Testis (tissue), 5 donors: ENCODE data around the gene SWAP70. TPM values are rescaled to one million over a fixed set of nuclear protein-coding genes. Genes with fewer than 3 reads are reported as not detected.
A peak's percentile ranks its signal among the peaks of the same experiment; 100 is the strongest.

Experiments used
- DNase-seq: peaks from one replicate; pipeline ENCODE4 v3.0.0-alpha.2; 2019
- H3K27ac ChIP-seq, 2 donors: fragments of 200-600 bp; sonication (generic); one replicate each; pipeline ENCODE4 v1.5.1; 2019
- H3K27me3 ChIP-seq: fragments of 200-600 bp; sonication (generic); one replicate; pipeline ENCODE4 v1.5.1; 2019
- H3K36me3 ChIP-seq: fragments of 200-600 bp; sonication (generic); one replicate; pipeline ENCODE4 v1.5.1; 2017; ENCODE audit warnings: low read depth; ENCODE audit errors: missing control alignments
- H3K4me1 ChIP-seq: fragments of 200-600 bp; sonication (generic); one replicate; pipeline ENCODE4 v1.5.1; 2019
- H3K4me3 ChIP-seq, 2 donors: fragments of 200-600 bp; sonication (generic); one replicate each; pipeline ENCODE4 v1.5.1; 2017 to 2019
- H3K9me3 ChIP-seq: fragments of 200-600 bp; sonication (generic); one replicate; pipeline ENCODE4 v1.5.1; 2017
- CTCF ChIP-seq, 3 experiments: fragments of 450-650 bp in 2 of 3; fragments of 200-600 bp in 1 of 3; sonication (generic) in 1 of 3; IDR thresholded peaks; one replicate each; pipeline ENCODE4 v1.5.1; 2016 to 2019; ENCODE audit warnings: antibody characterized with exemption in 3 of 3, mild to moderate bottlenecking in 2 of 3, moderate library complexity in 1 of 3
- POLR2A ChIP-seq: fragments of 450-650 bp; IDR thresholded peaks from one replicate; pipeline ENCODE4 v1.6.1; 2017; ENCODE audit warnings: antibody characterized with exemption, mild to moderate bottlenecking, moderate library complexity
- WGBS, 2 donors: methylation state at CpG; one replicate each; pipeline ENCODE4 v1.1.5; 2018; 5-methylcytosine and 5-hydroxymethylcytosine counted together
- intact Hi-C: fragments of 100-400 bp; cut with DNase I; formaldehyde crosslinking; loops from one replicate; pipeline ENCODE4 v1.15.1; 2023; ENCODE audit warnings: low total_unique reads
- long read RNA-seq, 2 donors: transcript quantifications; one replicate each; lab custom pipeline, GENCODE V29; 2026
- polyA plus RNA-seq: library from polyadenylated mRNA; stranded (reverse); fragments of 350-450 nt; fragmentation: Illumina TruSeq; extraction: RNeasy Lipid Tissue Mini Kit (QIAGEN cat#74804); gene quantifications from one replicate; pipeline ENCODE4 v1.2.3, GENCODE V29; 2014; ENCODE audit warnings: low read depth, low replicate concordance; ENCODE audit not compliant: insufficient read depth
- total RNA-seq, 2 donors: library from RNA; depleted of rRNA; stranded (reverse); fragments of >200 nt; gene quantifications; one replicate each; pipeline ENCODE4 v1.2.3, GENCODE V29; 2016

Gene SWAP70
- total RNA-seq (10 to 100 TPM; 10.5 to 14.7 TPM), polyA plus RNA-seq (10.2 TPM)
- long read RNA-seq, donor 1, full-length matches to known transcripts = 5 of 50 reads
- long read RNA-seq, donor 1, partial matches to known transcripts = 45 of 50 reads
- long read RNA-seq, donor 1, other reads (novel, unspliced or antisense) = 0 of 50 reads
- long read RNA-seq, donor 2 = 0 reads

GRCh38 chr11:9663699-9664275, at the start of gene SWAP70:
TSS of gene SWAP70 (plus strand) at chr11:9664077. CDS start at chr11:9664180, 103 bp downstream.
- peak; percentile 91 for DNase-seq
- TF ChIP-seq POLR2A (no peak), CTCF (IDR thresholded peaks at IDR 0.05) (peak in 1 of 3 experiments; percentile 46)
- 2% methylated on average over 10 to 38 of the region's 38 CpGs for WGBS, 2 donors
- H3K4me1 ChIP-seq = peaks cover 9% of the 10 kb centered on the region
- no peaks in the 10 kb centered on the region for H3K27me3 ChIP-seq
- H3K4me3 ChIP-seq = peak within 1 kb of the TSS; percentile 81 to 98
- no peaks in the 10 kb centered on the region for H3K36me3 ChIP-seq
- no peaks in the 10 kb centered on the region for H3K9me3 ChIP-seq
- peak within 1 kb of the TSS; percentile 94 to 95 for H3K27ac ChIP-seq
- intact Hi-C loops = no loop called here

- no peaks in the 10 kb centered on the region for H3K9me3 ChIP-seq
- 66 to 67% methylated on average over 2 of the region's 2 CpGs for WGBS, 2 donors
- no peak for TF ChIP-seq CTCF (IDR thresholded peaks at IDR 0.05)
- no peak for TF ChIP-seq POLR2A
Measured at GRCh38 chr11:9615031-9615451, 48.8 kb upstream of the SWAP70 start.

GRCh38 chr11:9616042-9616675, 47.7 kb upstream of the SWAP70 start:
- H3K4me1 ChIP-seq = peaks cover 5% of the 10 kb centered on the region
- no peak overlapping the region for H3K27ac ChIP-seq
- H3K36me3 ChIP-seq = no peaks in the 10 kb centered on the region
- no peaks in the 10 kb centered on the region for H3K27me3 ChIP-seq
- intact Hi-C loops = no loop called here
- WGBS, 2 donors = 79 to 82% methylated on average over 2 of the region's 2 CpGs
- H3K9me3 ChIP-seq = no peaks in the 10 kb centered on the region
- no peak overlapping the region for H3K4me3 ChIP-seq
- no peak for TF ChIP-seq POLR2A
- no peak for TF ChIP-seq CTCF (IDR thresholded peaks at IDR 0.05)
- no peak for DNase-seq

More at GRCh38 chr11:9615031-9615451, 48.8 kb upstream of the SWAP70 start:
- Histone ChIP-seq H3K4me1 (peaks cover 5% of the 10 kb centered on the region), H3K27me3 (no peaks in the 10 kb centered on the region), H3K4me3 (no peak overlapping the region), H3K27ac (peak overlapping the region in 1 of 2 donors; percentile 97), H3K36me3 (no peaks in the 10 kb centered on the region)
- DNase-seq = no peak
- intact Hi-C loops = no loop called here

GRCh38 chr11:9616858-9617257, 47.0 kb upstream of the SWAP70 start:
- WGBS, 2 donors = 91 to 95% methylated on average over 4 of the region's 4 CpGs
- Histone ChIP-seq H3K27ac (no peak overlapping the region), H3K9me3 (no peaks in the 10 kb centered on the region), H3K36me3 (no peaks in the 10 kb centered on the region), H3K4me3 (no peak overlapping the region), H3K4me1 (peaks cover 5% of the 10 kb centered on the region), H3K27me3 (no peaks in the 10 kb centered on the region)
- DNase-seq = no peak
- TF ChIP-seq CTCF (IDR thresholded peaks at IDR 0.05) = no peak
- no peak for TF ChIP-seq POLR2A
- intact Hi-C loops = no loop called here
